Measurements from ENCODE around the gene SRCAP.

DNA sequence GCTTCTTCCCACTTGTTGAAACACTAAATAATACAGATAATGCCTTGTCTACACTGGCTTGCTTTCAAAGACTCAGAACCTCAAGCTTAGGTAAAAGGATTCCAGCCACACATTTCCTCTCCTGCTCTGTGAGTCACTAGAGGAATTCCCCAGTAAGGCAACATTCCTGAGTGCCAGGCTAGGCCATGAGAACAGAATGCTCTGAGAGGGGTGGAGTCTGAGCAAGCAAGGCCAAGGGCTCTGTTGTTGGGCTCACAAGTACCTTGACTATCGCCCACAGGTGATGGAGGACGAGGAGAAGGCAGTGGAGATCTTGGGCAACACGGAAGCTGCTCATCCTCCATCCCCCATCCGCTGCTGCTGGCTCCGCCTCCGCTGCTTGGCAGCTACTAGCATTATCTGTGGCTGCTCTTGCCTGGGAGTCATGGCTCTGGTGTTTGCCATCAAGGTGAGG is 42.5 kb downstream of the SRCAP start:
- TF ChIP-seq, protein P1, sequence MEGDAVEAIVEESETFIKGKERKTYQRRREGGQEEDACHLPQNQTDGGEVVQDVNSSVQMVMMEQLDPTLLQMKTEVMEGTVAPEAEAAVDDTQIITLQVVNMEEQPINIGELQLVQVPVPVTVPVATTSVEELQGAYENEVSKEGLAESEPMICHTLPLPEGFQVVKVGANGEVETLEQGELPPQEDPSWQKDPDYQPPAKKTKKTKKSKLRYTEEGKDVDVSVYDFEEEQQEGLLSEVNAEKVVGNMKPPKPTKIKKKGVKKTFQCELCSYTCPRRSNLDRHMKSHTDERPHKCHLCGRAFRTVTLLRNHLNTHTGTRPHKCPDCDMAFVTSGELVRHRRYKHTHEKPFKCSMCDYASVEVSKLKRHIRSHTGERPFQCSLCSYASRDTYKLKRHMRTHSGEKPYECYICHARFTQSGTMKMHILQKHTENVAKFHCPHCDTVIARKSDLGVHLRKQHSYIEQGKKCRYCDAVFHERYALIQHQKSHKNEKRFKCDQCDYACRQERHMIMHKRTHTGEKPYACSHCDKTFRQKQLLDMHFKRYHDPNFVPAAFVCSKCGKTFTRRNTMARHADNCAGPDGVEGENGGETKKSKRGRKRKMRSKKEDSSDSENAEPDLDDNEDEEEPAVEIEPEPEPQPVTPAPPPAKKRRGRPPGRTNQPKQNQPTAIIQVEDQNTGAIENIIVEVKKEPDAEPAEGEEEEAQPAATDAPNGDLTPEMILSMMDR (IDR thresholded peaks at IDR 0.05; ENCODE audit: low read length): no peak
- no peak for TF ChIP-seq EZH2 (IDR thresholded peaks at IDR 0.05; ENCODE audit: borderline replicate concordance, low read length)

Measured in OCI-LY1 (cell line).